ENCODE measurements around the gene ZC3H13.

ZC3H13 gene

DNA sequence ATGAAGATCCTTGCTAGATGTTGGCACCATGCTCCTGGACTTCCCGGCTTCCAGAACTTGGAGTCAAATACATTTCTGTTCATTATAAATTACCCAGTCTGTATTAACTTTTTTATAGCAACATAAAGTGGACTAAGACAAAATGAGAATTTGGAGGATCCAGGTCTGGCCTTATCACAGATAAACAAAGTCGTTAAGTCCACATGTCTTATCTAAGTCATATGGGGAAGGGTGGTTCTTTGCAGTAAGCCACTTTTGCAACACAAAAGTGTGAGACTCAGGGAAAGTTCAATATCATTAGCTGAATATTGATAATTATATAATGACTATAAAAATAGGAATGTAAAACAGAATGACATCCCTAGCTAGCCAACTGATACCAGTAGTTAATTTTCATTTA is 109.4 kb downstream of the ZC3H13 start:
- H3K4me3 ChIP-seq (ENCODE audit: low read depth, low read length): no peak overlapping the region
- DNase-seq (ENCODE audit: low read depth): no peak
- in situ Hi-C loops (cut with HindIII; ENCODE audit: low sequenced_read_pairs): no loop called here
- TF ChIP-seq, protein P1, sequence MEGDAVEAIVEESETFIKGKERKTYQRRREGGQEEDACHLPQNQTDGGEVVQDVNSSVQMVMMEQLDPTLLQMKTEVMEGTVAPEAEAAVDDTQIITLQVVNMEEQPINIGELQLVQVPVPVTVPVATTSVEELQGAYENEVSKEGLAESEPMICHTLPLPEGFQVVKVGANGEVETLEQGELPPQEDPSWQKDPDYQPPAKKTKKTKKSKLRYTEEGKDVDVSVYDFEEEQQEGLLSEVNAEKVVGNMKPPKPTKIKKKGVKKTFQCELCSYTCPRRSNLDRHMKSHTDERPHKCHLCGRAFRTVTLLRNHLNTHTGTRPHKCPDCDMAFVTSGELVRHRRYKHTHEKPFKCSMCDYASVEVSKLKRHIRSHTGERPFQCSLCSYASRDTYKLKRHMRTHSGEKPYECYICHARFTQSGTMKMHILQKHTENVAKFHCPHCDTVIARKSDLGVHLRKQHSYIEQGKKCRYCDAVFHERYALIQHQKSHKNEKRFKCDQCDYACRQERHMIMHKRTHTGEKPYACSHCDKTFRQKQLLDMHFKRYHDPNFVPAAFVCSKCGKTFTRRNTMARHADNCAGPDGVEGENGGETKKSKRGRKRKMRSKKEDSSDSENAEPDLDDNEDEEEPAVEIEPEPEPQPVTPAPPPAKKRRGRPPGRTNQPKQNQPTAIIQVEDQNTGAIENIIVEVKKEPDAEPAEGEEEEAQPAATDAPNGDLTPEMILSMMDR (IDR thresholded peaks at IDR 0.05; ENCODE audit: low read depth, low read length, missing control alignments): no peak

DNA sequence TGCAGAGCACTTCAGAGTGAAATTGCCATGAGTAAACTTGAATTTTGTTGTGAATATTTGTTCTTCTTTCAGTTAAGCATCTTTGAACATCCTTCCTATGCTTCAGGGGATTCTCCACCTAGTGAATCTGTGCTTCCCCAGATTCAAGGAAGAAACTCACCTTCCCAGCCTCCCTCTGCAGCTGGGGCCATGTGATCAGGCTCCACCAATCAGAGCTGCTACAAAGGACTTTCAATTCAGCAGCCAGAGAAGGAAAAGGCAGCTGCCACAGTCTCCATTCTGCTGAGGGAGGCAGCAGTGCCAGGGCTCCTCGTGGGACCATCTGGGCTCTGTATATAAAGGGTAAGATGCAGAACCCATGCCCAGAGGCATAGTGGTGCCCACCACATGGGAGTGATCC is 111.3 kb downstream of the ZC3H13 start:
- no peak for DNase-seq (ENCODE audit: low read depth)
- in situ Hi-C loops (cut with HindIII; ENCODE audit: low sequenced_read_pairs): no loop called here
- TF ChIP-seq, protein P1 (IDR thresholded peaks at IDR 0.05; ENCODE audit: low read depth, low read length, missing control alignments): no peak
- H3K4me3 ChIP-seq (ENCODE audit: low read depth, low read length): no peak overlapping the region

DNA sequence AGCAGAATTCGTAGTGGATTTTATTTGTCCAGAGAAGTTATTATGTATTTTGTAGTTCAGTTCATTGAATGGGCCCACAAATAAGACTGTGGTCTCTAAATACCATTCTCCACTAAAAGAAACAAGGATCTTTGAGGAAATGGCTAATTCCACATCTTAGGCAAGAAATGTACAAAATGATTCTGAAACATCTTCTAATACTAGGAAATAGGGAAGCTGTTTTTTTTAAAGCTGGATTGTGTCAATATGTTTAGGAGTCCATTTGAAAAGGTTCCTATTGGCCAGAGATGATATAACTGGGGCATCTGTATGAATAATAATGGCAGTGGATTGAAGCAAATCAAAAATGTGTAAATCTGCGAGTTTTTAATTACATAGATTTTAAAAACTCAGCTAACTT is 112.5 kb downstream of the ZC3H13 start:
- in situ Hi-C loops (cut with HindIII; ENCODE audit: low sequenced_read_pairs): no loop called here
- H3K4me3 ChIP-seq (ENCODE audit: low read depth, low read length): no peak overlapping the region
- DNase-seq (ENCODE audit: low read depth): no peak
- TF ChIP-seq, protein P1 (IDR thresholded peaks at IDR 0.05; ENCODE audit: low read depth, low read length, missing control alignments): no peak

DNA sequence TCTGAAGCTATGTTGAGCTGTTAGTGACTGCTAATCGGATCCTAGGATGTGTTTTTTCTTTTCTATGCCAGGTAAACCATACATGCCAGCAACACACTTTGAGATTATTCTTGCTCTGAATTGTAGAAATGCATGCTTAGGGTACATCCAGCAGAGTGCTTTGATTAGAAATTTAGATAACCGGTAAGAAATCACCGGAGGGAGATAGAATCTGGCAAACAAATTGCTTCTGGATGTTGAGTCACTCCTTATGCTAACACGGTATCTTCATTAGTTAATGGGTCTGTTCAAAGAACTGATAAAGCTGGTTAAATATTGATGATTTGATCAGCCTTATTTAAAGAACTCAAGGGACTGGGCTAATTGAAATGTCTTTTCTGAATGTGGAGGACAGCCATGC is 115.9 kb downstream of the ZC3H13 start:
- in situ Hi-C loops (cut with HindIII; ENCODE audit: low sequenced_read_pairs): no loop called here
- no peak overlapping the region for H3K4me3 ChIP-seq (ENCODE audit: low read depth, low read length)
- TF ChIP-seq, protein P1 (IDR thresholded peaks at IDR 0.05; ENCODE audit: low read depth, low read length, missing control alignments): no peak
- no peak for DNase-seq (ENCODE audit: low read depth)

DNA sequence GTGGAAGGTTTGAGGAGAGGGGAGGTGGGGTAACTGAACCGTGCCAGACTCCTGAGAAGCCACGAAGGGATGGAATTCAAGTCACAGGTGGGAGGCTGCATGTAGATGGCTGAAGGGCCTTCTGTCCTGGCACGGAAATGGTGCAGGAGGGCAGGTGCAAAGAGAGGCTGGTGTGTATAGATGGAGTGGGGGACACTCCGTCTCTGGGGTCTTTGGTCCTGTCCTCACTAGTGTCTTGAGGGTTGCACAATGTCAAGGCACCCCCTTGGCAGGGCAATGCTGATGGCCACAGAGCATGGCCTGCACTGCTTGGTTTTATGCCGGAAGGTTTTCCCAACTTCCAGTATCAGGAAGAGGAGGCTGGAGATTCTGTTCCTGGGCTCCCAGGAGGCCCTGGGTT is 118.3 kb downstream of the ZC3H13 start:
- no peak overlapping the region for H3K4me3 ChIP-seq (ENCODE audit: low read depth, low read length)
- TF ChIP-seq, protein P1 (IDR thresholded peaks at IDR 0.05; ENCODE audit: low read depth, low read length, missing control alignments): no peak
- in situ Hi-C loops (cut with HindIII; ENCODE audit: low sequenced_read_pairs): no loop called here
- DNase-seq (ENCODE audit: low read depth): no peak

DNA sequence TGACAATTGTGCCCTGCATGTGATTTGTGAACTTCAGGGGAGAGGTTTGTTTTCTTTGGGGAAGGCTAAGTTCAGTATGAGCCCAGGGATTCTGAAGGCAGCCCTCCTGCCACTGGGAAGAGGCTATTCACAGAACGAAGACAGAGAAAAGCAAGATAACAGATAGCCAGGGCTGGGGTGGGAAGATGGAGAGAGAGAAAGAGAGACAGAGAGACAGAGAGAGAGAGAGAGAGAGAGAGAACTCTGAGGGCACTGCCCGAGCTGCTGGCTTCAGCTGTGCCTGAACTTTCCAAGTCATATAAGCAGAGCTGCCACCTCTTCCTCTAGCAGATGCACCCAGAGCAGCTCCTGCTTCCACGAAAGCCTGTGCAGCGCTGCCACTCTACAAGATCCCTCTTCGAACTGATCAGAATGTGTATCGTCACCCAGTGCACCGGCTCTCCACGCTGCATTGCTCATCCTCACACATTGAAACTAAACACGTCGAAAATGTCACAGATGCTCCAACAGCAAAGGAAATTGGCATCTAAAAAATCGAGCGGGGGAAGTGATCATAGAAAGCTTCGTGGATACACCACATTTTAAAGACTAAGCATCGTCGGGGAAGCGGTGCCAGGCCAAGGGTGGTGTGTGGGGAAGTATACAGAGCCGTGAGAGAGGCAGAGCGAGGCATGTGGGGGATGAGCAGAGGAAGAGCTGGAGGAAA is 119.2 kb downstream of the ZC3H13 start:
- DNase-seq (ENCODE audit: low read depth): no peak
- in situ Hi-C loops (cut with HindIII; ENCODE audit: low sequenced_read_pairs): no loop called here
- TF ChIP-seq, protein P1 (IDR thresholded peaks at IDR 0.05; ENCODE audit: low read depth, low read length, missing control alignments): no peak
- H3K4me3 ChIP-seq (ENCODE audit: low read depth, low read length): no peak overlapping the region

Measured in astrocyte of the cerebellum (primary cell).